DOHH2 (cell line): Measurements from ENCODE around the gene KRTAP12-4.
"Not testable (repeated sequence)": the region's sequence is repeated elsewhere in the genome, so short reads cannot be mapped to it uniquely, and the experiment has no call there.

Experiments used
- H3F3A ChIP-seq: fragments of 200-600 bp; sonication (generic), shearing (Covaris generic); 2 replicates; pipeline ENCODE4 v1.6.0; 2016; ENCODE audit warnings: antibody characterized with exemption, mild to moderate bottlenecking; ENCODE audit not compliant: control insufficient read depth, insufficient read depth
- H3K27ac ChIP-seq: fragments of 200-600 bp; sonication (generic); 2 replicates; pipeline ENCODE4 v1.5.1; 2014; ENCODE audit warnings: low read depth, mild to moderate bottlenecking, low read length, moderate library complexity
- H3K27me3 ChIP-seq: fragments of 200-600 bp; sonication (generic); 2 replicates; pipeline ENCODE4 v1.6.1; 2014; ENCODE audit warnings: mild to moderate bottlenecking, low read length, mixed read lengths; ENCODE audit not compliant: control insufficient read depth
- H3K36me3 ChIP-seq: fragments of 200-600 bp; sonication (generic); 2 replicates; pipeline ENCODE4 v1.6.1; 2014; ENCODE audit warnings: mild to moderate bottlenecking, low read length, moderate library complexity, mixed read lengths; ENCODE audit not compliant: control insufficient read depth
- H3K4me1 ChIP-seq: fragments of 200-600 bp; sonication (generic); 2 replicates; pipeline ENCODE4 v1.6.1; 2014; ENCODE audit warnings: mild to moderate bottlenecking, low read length, mixed read lengths; ENCODE audit not compliant: control insufficient read depth
- H3K4me2 ChIP-seq: fragments of 200-600 bp; sonication (generic); 2 replicates; pipeline ENCODE4 v1.6.0; 2014; ENCODE audit warnings: mild to moderate bottlenecking, low read length, moderate library complexity
- H3K4me3 ChIP-seq: fragments of 200-600 bp; sonication (generic); 2 replicates; pipeline ENCODE4 v1.5.1; 2014; ENCODE audit warnings: mild to moderate bottlenecking, low read length, mixed read lengths
- H3K79me2 ChIP-seq: fragments of 200-600 bp; sonication (generic); 2 replicates; pipeline ENCODE4 v1.6.1; 2014; ENCODE audit warnings: mild to moderate bottlenecking, low read length, mixed read lengths; ENCODE audit not compliant: control insufficient read depth
- H3K9me2 ChIP-seq: fragments of 200-600 bp; sonication (generic); replicated peaks from 2 replicates; pipeline ENCODE4 v1.6.1; 2014; ENCODE audit warnings: mild to moderate bottlenecking, low read length, mixed read lengths; ENCODE audit not compliant: control insufficient read depth
- H3K9me3 ChIP-seq: fragments of 200-600 bp; sonication (generic); 2 replicates; pipeline ENCODE4 v1.6.1; 2014; ENCODE audit warnings: antibody characterized with exemption, low read length, mixed read lengths; ENCODE audit not compliant: control insufficient read depth, insufficient read depth
- H4K20me1 ChIP-seq: fragments of 200-600 bp; sonication (generic); 2 replicates; pipeline ENCODE4 v1.6.0; 2014; ENCODE audit warnings: low read depth, mild to moderate bottlenecking, antibody characterized with exemption, low read length, moderate library complexity; ENCODE audit not compliant: control insufficient read depth, insufficient read depth
- CTCF ChIP-seq: fragments of 200-600 bp; sonication (generic); IDR thresholded peaks from one replicate; pipeline ENCODE4 v1.5.1; 2014; ENCODE audit warnings: antibody characterized with exemption, mild to moderate bottlenecking, low read depth, low read length; ENCODE audit not compliant: poor library complexity, severe bottlenecking
- EZH2phosphoT487 ChIP-seq: fragments of 200-600 bp; sonication (generic); IDR thresholded peaks from 2 replicates; pipeline ENCODE4 v1.6.1; 2017; ENCODE audit warnings: borderline replicate concordance, mild to moderate bottlenecking, antibody characterized with exemption, low read length, moderate library complexity, mixed read lengths

The KRTAP12-4 gene

DNA sequence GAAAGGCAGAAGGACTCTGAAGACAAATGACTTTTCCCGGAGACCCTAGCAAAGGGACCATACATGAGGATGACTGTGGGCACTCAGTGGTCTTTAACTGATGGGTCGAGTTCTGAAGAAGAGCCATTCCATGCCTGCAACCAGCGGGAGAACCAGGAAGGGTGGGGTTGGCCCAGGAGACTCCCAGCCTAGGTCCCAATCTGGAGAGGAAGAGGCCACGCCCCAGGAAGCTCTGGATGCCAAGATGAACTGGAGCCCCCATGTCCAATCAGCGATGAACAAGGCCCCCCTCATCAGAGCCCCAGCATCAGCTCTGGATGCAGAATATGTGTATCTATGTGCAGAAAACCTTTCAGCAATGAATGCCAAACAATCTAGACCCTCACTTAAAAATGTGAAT, 13.7 kb downstream of the KRTAP12-4 start:
- Histone ChIP-seq H3F3A (no peaks in the 10 kb centered on the region), H3K4me3 (no peak overlapping the region), H3K79me2 (no peaks in the 10 kb centered on the region), H3K9me3 (peaks cover 12% of the 10 kb centered on the region; the same call in 1 of the 2 replicates), H3K27ac (no peak overlapping the region), H3K36me3 (no peaks in the 10 kb centered on the region), H3K4me1 (no peaks in the 10 kb centered on the region), H3K9me2 (no peaks in the 10 kb centered on the region), H3K27me3 (no peaks in the 10 kb centered on the region), H4K20me1 (no peaks in the 10 kb centered on the region), H3K4me2 (no peak overlapping the region)
- no peak for TF ChIP-seq CTCF
- no peak for TF ChIP-seq EZH2phosphoT487

GRCh38 chr21:44639331-44639655, 15.2 kb downstream of the KRTAP12-4 start:
- H3K9me2 ChIP-seq = no peaks in the 10 kb centered on the region
- no peaks in the 10 kb centered on the region for H4K20me1 ChIP-seq
- H3K4me1 ChIP-seq = no peaks in the 10 kb centered on the region
- H3K36me3 ChIP-seq = no peaks in the 10 kb centered on the region
- TF ChIP-seq EZH2phosphoT487 (no peak), CTCF (no peak)
- H3K27me3 ChIP-seq = no peaks in the 10 kb centered on the region
- no peak overlapping the region for H3K4me2 ChIP-seq
- no peaks in the 10 kb centered on the region for H3F3A ChIP-seq
- H3K27ac ChIP-seq = no peak overlapping the region
- H3K9me3 ChIP-seq = peaks cover 4% of the 10 kb centered on the region; the same call in 1 of the 2 replicates
- H3K4me3 ChIP-seq = no peak overlapping the region
- no peaks in the 10 kb centered on the region for H3K79me2 ChIP-seq

DNA sequence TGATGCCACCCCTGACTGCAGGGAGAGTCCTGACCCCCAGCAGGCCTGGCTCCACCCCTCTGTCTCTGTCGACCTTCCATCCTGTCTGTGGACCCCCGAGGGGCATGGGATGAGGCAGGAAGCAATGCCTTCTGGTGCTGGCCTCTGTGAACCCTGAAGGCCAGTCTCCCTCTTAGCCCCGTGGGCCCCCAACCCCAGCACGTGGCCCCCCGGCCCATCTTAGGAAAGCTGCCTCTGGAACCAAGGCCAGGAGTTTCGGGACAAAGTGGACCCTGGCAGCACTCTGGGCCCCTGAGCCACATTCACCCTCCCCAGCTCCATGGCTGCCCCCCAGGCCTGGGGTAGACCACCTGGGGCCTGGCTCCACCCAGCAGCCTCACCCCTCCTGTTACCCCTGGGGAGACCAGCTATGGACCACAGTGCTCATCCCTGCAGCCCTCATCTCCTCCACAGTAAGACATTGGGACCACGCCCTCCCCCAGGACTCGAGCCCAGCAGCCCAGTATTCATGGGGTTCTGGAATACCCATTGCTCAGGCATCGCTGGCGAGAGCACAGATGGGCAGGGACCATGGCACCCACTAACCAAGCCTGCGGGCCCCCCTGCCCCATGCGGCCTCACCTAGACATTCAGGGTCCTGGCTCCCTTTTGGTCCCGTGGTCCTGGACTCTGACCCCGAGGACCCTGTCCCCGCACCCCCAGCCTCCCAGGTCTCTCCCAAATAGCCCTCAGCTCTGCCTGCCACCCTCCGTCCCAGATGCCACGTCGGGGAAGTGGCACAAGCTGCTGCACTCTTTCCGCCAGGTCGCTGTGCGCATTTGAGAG, 15.7 kb downstream of the KRTAP12-4 start:
- H3K4me1 ChIP-seq, H3F3A ChIP-seq, H3K9me3 ChIP-seq, H4K20me1 ChIP-seq, H3K9me2 ChIP-seq, H3K36me3 ChIP-seq, H3K79me2 ChIP-seq, H3K27ac ChIP-seq, H3K4me2 ChIP-seq, H3K27me3 ChIP-seq, H3K4me3 ChIP-seq: not testable (repeated sequence)

DNA sequence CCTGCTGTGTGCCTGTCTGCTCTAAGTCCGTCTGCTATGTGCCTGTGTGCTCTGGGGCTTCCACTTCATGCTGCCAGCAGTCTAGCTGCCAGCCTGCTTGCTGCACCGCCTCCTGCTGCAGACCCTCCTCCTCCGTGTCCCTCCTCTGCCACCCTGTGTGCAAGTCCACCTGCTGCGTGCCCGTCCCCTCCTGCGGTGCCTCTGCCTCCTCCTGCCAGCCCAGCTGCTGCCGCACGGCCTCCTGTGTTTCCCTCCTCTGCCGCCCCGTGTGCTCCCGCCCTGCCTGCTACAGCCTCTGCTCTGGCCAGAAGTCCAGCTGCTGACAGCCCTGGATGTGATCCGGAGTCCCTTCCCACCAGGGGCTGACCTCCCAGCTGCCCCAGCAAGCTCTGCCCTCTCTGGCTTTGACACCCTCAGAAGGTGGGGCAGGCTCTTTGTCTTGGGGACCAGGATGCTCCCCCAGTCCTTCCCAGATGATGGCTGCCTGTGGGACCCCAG, 16.6 kb downstream of the KRTAP12-4 start:
- not testable (repeated sequence) for H3K4me3 ChIP-seq, H3K36me3 ChIP-seq, H3K27ac ChIP-seq, H3K9me3 ChIP-seq, H3K9me2 ChIP-seq, H3K4me2 ChIP-seq, H3K4me1 ChIP-seq, H3K27me3 ChIP-seq, H3F3A ChIP-seq, H4K20me1 ChIP-seq, H3K79me2 ChIP-seq
